Keratinocyte (primary cell): ENCODE results near the gene ITPR2. TPM values are rescaled to one million over a fixed set of nuclear protein-coding genes. Genes with fewer than 3 reads are reported as not detected.

Experiments
- DNase-seq: peaks from one replicate; pipeline ENCODE4 v3.0.0-alpha.2; 2011; ENCODE audit warnings: low read depth, missing footprints, low spot score
- FAIRE-seq: peaks from 2 replicates; lab custom pipeline; 2011; peaks lifted over from hg19 to GRCh38; lab: Jason Lieb, UNC
- H2AFZ ChIP-seq: 2 replicates; pipeline ENCODE4 v1.6.0; 2012; ENCODE audit warnings: low read length, control low read depth, inconsistent platforms; ENCODE audit not compliant: control insufficient read depth
- H3K27ac ChIP-seq: 2 replicates; pipeline ENCODE4 v1.5.1; 2011; ENCODE audit warnings: low read length; ENCODE audit not compliant: control insufficient read depth, insufficient read depth
- H3K27me3 ChIP-seq: 3 replicates; pipeline ENCODE4 v1.6.0; 2011; ENCODE audit warnings: low read length; ENCODE audit not compliant: control insufficient read depth, insufficient read depth; ENCODE audit errors: extremely low read depth
- H3K36me3 ChIP-seq, 2 experiments: 2 replicates in 1 of 2; 3 replicates in 1 of 2; pipeline ENCODE4 v1.5.1; 2011; ENCODE audit warnings: low read length in 2 of 2, mild to moderate bottlenecking in 1 of 2; ENCODE audit not compliant: control insufficient read depth in 2 of 2, insufficient read depth in 2 of 2; ENCODE audit errors: extremely low read depth in 1 of 2
- H3K4me1 ChIP-seq: 3 replicates; pipeline ENCODE4 v1.5.1; 2011; ENCODE audit warnings: low read length; ENCODE audit not compliant: control insufficient read depth, insufficient read depth; ENCODE audit errors: extremely low read depth
- H3K4me2 ChIP-seq: 3 replicates; pipeline ENCODE4 v1.6.0; 2011; ENCODE audit warnings: low read depth, low read length; ENCODE audit not compliant: control insufficient read depth, insufficient read depth; ENCODE audit errors: extremely low read depth
- H3K4me3 ChIP-seq, 3 experiments: fragments of 200-600 bp in 1 of 3; sonication (generic) in 1 of 3; 2 replicates in 2 of 3; 3 replicates in 1 of 3; pipeline ENCODE4 v1.5.1; 2011 to 2016; ENCODE audit warnings: low read length in 3 of 3, mild to moderate bottlenecking in 3 of 3, control low read depth in 2 of 3, inconsistent platforms in 1 of 3, low read depth in 1 of 3, mixed read lengths in 1 of 3, mixed run types in 1 of 3, moderate library complexity in 1 of 3; ENCODE audit not compliant: control insufficient read depth in 2 of 3, insufficient read depth in 2 of 3; ENCODE audit errors: extremely low read depth in 1 of 3
- H3K79me2 ChIP-seq: 2 replicates; pipeline ENCODE4 v1.6.0; 2012; ENCODE audit warnings: low read length; ENCODE audit not compliant: control insufficient read depth, insufficient read depth
- H3K9ac ChIP-seq: 3 replicates; pipeline ENCODE4 v1.6.0; 2011; ENCODE audit warnings: low read length; ENCODE audit not compliant: control insufficient read depth, insufficient read depth; ENCODE audit errors: extremely low read depth
- H3K9me1 ChIP-seq: 3 replicates; pipeline ENCODE4 v1.6.0; 2011; ENCODE audit warnings: low read length; ENCODE audit not compliant: control insufficient read depth, insufficient read depth; ENCODE audit errors: extremely low read depth
- H3K9me3 ChIP-seq: 2 replicates; pipeline ENCODE4 v1.5.1; 2012; ENCODE audit warnings: low read depth, low read length; ENCODE audit not compliant: control insufficient read depth
- H4K20me1 ChIP-seq: 3 replicates; pipeline ENCODE4 v1.6.0; 2011; ENCODE audit warnings: low read length; ENCODE audit not compliant: control insufficient read depth, insufficient read depth; ENCODE audit errors: extremely low read depth
- EZH2 ChIP-seq: IDR thresholded peaks from one replicate; pipeline ENCODE4 v1.6.1; 2012; ENCODE audit warnings: inconsistent platforms, mild to moderate bottlenecking, low read length, moderate library complexity
- dilution Hi-C: fragments of 300-500 bp; cut with MboI; formaldehyde crosslinking; loops from one replicate; pipeline ENCODE4 v1.7.0; 2020; ENCODE audit warnings: low sequenced_read_pairs; ENCODE audit not compliant: extremely low pct_ligation_motif_present
- polyA plus RNA-seq, 5 experiments: library from polyadenylated mRNA; depleted of rRNA in 3 of 5; stranded (reverse) in 3 of 5; stranded (forward) in 1 of 5; unstranded in 1 of 5; fragments of >200 nt; gene quantifications; 1 replicate in 1 of 5; 2 replicates in 3 of 5; 3 replicates in 1 of 5; pipeline versions ENCODE4 v1.2.1 to v1.2.3, GENCODE V29; 2011 to 2012; ENCODE audit warnings: missing spikeins in 2 of 5, low read depth in 1 of 5, low replicate concordance in 1 of 5
- TF ChIP-seq, protein P1 (sequence below), 3 experiments: IDR thresholded peaks in 1 of 3; conservative IDR thresholded peaks in 1 of 3; optimal IDR thresholded peaks in 1 of 3; 2 replicates in 2 of 3; 3 replicates in 1 of 3; pipeline versions ENCODE3 to v1.5.1; 2011; ENCODE audit warnings: low read length in 3 of 3, mild to moderate bottlenecking in 3 of 3, moderate library complexity in 2 of 3, control low read depth in 1 of 3, inconsistent platforms in 1 of 3; ENCODE audit not compliant: insufficient read depth in 2 of 3; ENCODE audit errors: extremely low read depth in 1 of 3

The ITPR2 gene
- polyA plus RNA-seq, 1 donor (not counting 4 experiments of a cell fraction or from before 2014, with no cell fraction given), result 7.6 TPM

DNA sequence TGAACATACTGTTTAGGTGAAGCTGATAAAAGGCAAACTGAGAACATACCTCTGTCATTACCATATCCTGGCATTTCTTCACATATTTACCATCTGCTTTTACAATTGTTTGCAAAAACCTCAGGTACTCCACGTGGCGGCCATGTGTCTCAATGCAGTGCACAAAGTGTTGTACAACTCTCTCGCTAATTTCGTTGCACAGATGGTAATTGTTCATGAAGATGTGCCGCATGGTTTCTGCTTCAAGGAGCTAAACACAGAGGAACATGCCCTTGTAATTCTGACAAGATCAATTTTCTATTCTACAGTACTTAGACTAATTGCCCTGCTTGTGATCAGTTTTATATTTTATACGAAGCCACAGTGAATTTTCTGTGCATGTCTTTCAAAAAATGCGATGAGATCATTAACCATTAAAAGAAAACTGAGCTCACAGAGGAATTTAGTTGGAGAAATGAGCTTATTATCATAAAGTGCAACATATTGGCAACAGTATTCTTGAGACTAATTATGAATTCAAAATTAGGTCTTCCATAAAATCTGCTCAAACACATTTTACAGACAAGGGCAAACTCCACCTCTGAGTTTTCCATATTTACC, 233.8 kb downstream of the ITPR2 start:
- Histone ChIP-seq H3K79me2 (no peaks in the 10 kb centered on the region), H3K4me3 (no peak overlapping the region), H4K20me1 (no peaks in the 10 kb centered on the region), H3K36me3 (no peaks in the 10 kb centered on the region), H2AFZ (no peak overlapping the region), H3K4me1 (no peaks in the 10 kb centered on the region), H3K27me3 (no peaks in the 10 kb centered on the region), H3K27ac (no peak overlapping the region), H3K9me3 (no peaks in the 10 kb centered on the region), H3K9ac (no peak overlapping the region), H3K4me2 (no peak overlapping the region), H3K9me1 (no peaks in the 10 kb centered on the region)
- dilution Hi-C loops, result no loop called here
- no peak for TF ChIP-seq EZH2
- TF ChIP-seq, protein P1, sequence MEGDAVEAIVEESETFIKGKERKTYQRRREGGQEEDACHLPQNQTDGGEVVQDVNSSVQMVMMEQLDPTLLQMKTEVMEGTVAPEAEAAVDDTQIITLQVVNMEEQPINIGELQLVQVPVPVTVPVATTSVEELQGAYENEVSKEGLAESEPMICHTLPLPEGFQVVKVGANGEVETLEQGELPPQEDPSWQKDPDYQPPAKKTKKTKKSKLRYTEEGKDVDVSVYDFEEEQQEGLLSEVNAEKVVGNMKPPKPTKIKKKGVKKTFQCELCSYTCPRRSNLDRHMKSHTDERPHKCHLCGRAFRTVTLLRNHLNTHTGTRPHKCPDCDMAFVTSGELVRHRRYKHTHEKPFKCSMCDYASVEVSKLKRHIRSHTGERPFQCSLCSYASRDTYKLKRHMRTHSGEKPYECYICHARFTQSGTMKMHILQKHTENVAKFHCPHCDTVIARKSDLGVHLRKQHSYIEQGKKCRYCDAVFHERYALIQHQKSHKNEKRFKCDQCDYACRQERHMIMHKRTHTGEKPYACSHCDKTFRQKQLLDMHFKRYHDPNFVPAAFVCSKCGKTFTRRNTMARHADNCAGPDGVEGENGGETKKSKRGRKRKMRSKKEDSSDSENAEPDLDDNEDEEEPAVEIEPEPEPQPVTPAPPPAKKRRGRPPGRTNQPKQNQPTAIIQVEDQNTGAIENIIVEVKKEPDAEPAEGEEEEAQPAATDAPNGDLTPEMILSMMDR (optimal IDR thresholded peaks at IDR 0.05 in 1 of 3, IDR thresholded peaks at IDR 0.05 in 1 of 3, conservative IDR thresholded peaks at IDR 0.05 in 1 of 3; ENCODE audit: extremely low read depth in 1 of 3, insufficient read depth in 2 of 3, low read length in 3 of 3), result no peak
- no peak for DNase-seq
- no peak for FAIRE-seq

DNA sequence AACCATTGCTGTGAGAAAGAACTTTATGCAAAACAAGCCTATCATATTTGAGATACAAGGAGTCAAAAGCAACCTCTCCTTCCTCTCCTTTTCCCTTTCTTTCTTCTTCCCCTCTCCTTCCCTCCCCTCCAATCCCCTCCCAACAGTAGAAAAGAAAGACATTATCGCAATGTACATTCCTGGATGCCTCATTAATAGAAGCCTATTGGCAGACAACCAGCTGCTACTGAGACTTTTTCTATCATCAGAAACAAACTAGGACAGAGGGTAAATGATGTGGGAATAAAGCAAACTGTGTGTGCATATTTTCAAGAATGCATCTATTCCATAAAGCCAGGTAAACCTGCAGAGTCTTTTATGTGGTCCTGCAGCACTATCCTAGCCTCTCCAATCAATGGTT, 237.2 kb downstream of the ITPR2 start:
- FAIRE-seq (no peak), DNase-seq (no peak)
- no peak overlapping the region for H3K4me3 ChIP-seq
- no peak for TF ChIP-seq EZH2
- TF ChIP-seq, protein P1 (optimal IDR thresholded peaks at IDR 0.05 in 1 of 3, IDR thresholded peaks at IDR 0.05 in 1 of 3, conservative IDR thresholded peaks at IDR 0.05 in 1 of 3; ENCODE audit: extremely low read depth in 1 of 3, insufficient read depth in 2 of 3, low read length in 3 of 3), result no peak
- no peak overlapping the region for H3K27ac ChIP-seq
- no peaks in the 10 kb centered on the region for H3K4me1 ChIP-seq
- H3K9ac ChIP-seq, result no peak overlapping the region
- H3K36me3 ChIP-seq, result no peaks in the 10 kb centered on the region
- no peaks in the 10 kb centered on the region for H3K27me3 ChIP-seq
- no peaks in the 10 kb centered on the region for H3K9me1 ChIP-seq
- dilution Hi-C loops, result no loop called here
- H3K4me2 ChIP-seq, result no peak overlapping the region
- no peaks in the 10 kb centered on the region for H4K20me1 ChIP-seq
- no peak overlapping the region for H2AFZ ChIP-seq
- no peaks in the 10 kb centered on the region for H3K9me3 ChIP-seq
- no peaks in the 10 kb centered on the region for H3K79me2 ChIP-seq
